ENCODE data around the gene C3.

GRCh38 chr19:6735181-6735911 lies 14.9 kb upstream of the C3 start:
- TF ChIP-seq CTCF (IDR thresholded peaks at IDR 0.05) = no peak
- TF ChIP-seq SIN3A (IDR thresholded peaks at IDR 0.05; ENCODE audit: borderline replicate concordance, insufficient read depth, low read depth, low read length) = no peak
- TF ChIP-seq POLR2AphosphoS5 (IDR thresholded peaks at IDR 0.05; ENCODE audit: low read depth, low read length) = no peak
- TF ChIP-seq TCF7L2 (IDR thresholded peaks at IDR 0.05; ENCODE audit: low read depth, low read length) = no peak
- TF ChIP-seq REST (IDR thresholded peaks at IDR 0.05; ENCODE audit: insufficient read depth in 1 of 2, low read depth in 2 of 2, low read length in 1 of 2) = no peak

Measured in Panc1 (cell line).